ENCODE results near the gene P4HB.

P4HB gene

DNA sequence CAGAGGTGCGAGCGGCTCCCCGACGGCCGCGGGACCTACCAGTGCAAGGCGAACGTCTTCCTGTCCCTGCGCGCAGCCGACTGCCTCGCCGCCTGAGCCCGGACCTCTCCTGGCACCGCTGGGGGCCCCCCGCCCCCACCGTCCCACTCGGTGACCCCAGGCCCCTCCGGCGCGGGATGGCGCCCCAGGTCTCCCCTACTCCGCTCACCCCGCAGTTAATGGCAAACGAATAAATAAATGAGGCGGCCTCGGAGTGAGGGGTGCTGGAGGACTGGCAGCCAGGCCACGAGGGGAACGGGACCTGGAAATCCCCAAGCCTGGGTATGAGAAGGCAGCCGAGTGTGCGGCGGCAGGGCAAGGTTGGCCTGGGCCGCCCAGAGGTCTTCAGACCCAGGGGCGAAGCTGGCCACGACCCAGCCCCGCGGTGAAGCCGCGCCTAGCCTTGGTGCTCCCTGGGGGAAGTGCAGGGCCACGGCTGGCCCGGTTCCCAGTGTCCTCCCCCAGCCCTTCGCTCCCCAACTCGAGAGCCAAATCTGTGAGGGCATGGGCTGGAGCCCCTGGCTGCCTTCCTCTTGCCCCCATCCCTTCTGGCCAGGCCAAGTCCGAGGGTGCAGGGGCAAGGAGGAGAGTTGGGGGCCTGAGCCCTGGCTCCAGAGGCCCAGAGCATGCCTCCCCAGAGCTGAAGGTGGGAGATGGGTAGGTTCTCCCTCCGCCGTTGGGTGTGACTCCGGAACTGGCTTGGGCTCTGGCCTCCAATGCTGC is 42.5 kb upstream of the P4HB start:
- Histone ChIP-seq H3K4me3 (ENCODE audit: low read length) (peak overlapping the region; percentile 30), H3K9ac (ENCODE audit: low read length) (no peak overlapping the region), H3K27me3 (ENCODE audit: control insufficient read depth, insufficient read depth, low read length) (peaks cover 25% of the 10 kb centered on the region), H3K27ac (ENCODE audit: low read length) (no peak overlapping the region), H3K4me1 (ENCODE audit: control insufficient read depth, low read depth, low read length) (no peaks in the 10 kb centered on the region), H3K9me3 (ENCODE audit: control insufficient read depth, low read depth, low read length) (no peaks in the 10 kb centered on the region), H3K36me3 (ENCODE audit: control insufficient read depth, low read depth, low read length) (peaks cover 15% of the 10 kb centered on the region)

DNA sequence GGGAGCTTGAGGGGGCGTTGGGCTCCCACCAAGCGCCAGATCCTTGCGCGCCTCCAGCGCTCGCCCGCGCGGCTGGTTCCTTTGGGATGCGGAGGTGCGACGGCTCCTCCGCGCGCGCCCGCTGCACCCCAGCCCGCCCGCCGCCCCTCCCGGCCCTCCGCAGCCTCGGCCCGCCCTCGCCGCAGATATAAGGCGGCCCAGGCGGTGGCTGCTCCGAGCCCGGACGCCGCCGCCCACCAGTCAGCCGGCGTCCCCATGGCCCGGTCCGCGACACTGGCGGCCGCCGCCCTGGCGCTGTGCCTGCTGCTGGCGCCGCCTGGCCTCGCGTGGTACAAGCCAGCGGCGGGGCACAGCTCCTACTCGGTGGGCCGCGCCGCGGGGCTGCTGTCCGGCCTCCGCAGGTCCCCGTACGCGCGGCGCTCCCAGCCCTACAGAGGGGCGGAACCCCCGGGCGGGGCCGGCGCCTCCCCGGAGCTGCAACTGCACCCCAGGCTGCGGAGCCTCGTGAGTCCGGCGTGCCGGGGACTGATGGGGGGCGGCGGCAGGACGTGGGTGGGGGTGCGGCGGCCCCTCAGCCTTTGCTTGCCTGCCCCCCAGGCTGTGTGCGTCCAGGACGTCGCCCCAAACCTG is 41.8 kb upstream of the P4HB start, which contains the start of gene NPB:
NPB (plus strand) TSS at position 216 of the 630 bp plus-strand sequence; CDS start at position 256, 40 bp downstream.
- Histone ChIP-seq H3K4me3 (ENCODE audit: low read length) (peak within 1 kb of the TSS; percentile 30), H3K27me3 (ENCODE audit: control insufficient read depth, insufficient read depth, low read length) (peaks cover 25% of the 10 kb centered on the region), H3K9ac (ENCODE audit: low read length) (no peak within 1 kb of the TSS), H3K27ac (ENCODE audit: low read length) (no peak within 1 kb of the TSS), H3K36me3 (ENCODE audit: control insufficient read depth, low read depth, low read length) (peaks cover 20% of the 10 kb centered on the region), H3K4me1 (ENCODE audit: control insufficient read depth, low read depth, low read length) (no peaks in the 10 kb centered on the region), H3K9me3 (ENCODE audit: control insufficient read depth, low read depth, low read length) (no peaks in the 10 kb centered on the region)

DNA sequence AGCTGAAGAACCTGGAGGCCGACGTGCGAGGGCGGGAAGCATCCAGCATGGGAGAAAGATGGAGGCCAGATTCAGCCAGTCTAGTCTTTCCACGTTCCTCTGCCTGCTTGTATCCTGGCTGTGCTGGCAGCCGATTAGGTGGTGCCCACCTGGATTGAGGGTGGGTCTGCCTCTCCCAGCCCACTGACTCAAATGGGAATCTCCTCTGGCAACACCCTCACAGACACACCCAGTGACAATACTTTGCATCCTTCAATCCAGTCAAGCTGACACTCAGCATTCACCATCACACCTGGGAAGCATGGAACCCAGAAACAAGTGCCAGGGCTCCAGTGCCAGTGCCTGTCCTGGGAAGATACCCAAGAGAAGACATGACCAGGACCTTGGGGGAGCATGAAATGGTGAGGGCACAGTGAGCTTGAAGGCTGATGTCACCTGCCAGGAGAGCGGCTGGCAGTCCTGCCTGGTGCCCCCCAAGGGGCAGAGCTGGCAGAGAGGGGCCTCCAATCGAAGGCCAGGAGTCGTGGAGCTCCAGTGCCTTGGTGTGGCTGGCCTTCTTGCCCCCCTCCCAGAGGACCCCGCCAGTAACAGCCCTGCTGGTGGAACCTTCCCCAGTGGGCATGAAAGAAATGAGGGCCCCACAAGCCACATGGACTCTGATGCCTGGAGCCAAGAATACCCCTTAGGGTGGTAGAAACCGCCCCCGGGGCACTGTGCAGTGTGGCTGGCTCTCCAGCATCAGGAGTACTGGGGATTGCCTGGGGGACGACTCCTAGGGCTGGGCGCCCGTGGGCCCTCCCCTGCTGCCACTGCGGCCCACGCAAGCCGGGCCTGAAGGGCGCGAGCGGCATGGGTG is 41.1 kb upstream of the P4HB start:
- no peak overlapping the region for H3K9ac ChIP-seq (ENCODE audit: low read length)
- H3K4me3 ChIP-seq (ENCODE audit: low read length) = peak overlapping the region; percentile 1
- H3K27me3 ChIP-seq (ENCODE audit: control insufficient read depth, insufficient read depth, low read length) = peaks cover 25% of the 10 kb centered on the region
- no peaks in the 10 kb centered on the region for H3K9me3 ChIP-seq (ENCODE audit: control insufficient read depth, low read depth, low read length)
- H3K4me1 ChIP-seq (ENCODE audit: control insufficient read depth, low read depth, low read length) = no peaks in the 10 kb centered on the region
- no peak overlapping the region for H3K27ac ChIP-seq (ENCODE audit: low read length)
- peaks cover 23% of the 10 kb centered on the region for H3K36me3 ChIP-seq (ENCODE audit: control insufficient read depth, low read depth, low read length)

DNA sequence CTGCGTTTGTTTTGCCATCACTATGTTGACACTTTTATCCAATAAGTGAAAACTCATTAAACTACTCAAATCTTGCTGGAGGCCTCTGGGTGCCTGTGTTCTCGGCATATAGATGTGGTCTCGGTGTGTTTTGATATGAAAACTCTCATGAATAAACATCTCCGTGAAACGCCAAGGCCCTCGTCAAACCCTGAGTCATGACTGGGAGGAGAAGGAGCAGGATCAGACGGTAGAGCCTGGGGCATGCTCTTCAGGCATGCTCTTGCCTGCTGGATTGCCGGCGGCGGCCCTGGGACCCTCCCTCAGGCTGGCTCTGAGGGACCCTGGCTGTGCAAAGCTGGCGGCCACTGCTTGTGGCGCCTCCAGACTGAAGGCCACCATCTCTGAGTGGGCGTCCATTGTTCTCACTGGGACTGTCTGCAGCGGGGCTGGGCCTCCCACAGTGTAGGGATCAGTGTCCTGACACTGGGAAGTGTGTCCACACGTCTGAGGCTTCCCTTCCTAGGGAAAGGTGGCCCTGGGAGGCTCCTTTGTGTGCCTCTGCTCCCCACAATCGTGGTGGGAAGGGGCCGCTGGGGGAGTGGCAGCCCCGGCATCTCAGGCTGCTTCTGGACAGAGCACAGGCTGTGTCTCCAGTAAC is 40.0 kb upstream of the P4HB start:
- Histone ChIP-seq H3K36me3 (ENCODE audit: control insufficient read depth, low read depth, low read length) (peaks cover 24% of the 10 kb centered on the region), H3K4me1 (ENCODE audit: control insufficient read depth, low read depth, low read length) (no peaks in the 10 kb centered on the region), H3K27me3 (ENCODE audit: control insufficient read depth, insufficient read depth, low read length) (peaks cover 25% of the 10 kb centered on the region), H3K4me3 (ENCODE audit: low read length) (no peak overlapping the region), H3K9ac (ENCODE audit: low read length) (no peak overlapping the region), H3K27ac (ENCODE audit: low read length) (no peak overlapping the region), H3K9me3 (ENCODE audit: control insufficient read depth, low read depth, low read length) (no peaks in the 10 kb centered on the region)

DNA sequence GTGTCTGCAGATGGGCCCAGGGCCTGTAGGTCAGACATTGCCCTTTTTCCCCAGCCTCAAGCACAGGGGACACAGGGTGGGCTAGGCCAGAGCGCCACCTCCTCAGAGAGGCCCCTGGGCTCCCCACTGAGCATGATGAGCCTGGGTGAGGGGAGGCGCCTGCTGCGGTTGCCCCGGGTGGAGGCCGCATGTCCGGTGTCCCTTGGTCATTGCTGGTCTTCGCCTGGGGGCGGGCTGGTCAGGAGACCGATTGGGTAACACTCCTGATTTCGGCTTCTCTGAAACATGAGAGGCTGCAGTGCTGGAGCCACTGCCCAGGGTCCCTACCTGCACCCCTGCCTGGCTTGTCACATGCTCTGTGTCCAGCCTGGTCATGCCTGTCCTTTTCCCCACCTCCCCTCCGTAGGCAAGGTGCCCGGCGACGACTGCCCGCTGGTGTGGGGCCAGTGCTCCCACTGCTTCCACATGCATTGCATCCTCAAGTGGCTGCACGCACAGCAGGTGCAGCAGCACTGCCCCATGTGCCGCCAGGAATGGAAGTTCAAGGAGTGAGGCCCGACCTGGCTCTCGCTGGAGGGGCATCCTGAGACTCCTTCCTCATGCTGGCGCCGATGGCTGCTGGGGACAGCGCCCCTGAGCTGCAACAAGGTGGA is 39.3 kb upstream of the P4HB start:
- Histone ChIP-seq H3K36me3 (ENCODE audit: control insufficient read depth, low read depth, low read length) (peaks cover 27% of the 10 kb centered on the region), H3K27ac (ENCODE audit: low read length) (no peak overlapping the region), H3K9me3 (ENCODE audit: control insufficient read depth, low read depth, low read length) (no peaks in the 10 kb centered on the region), H3K9ac (ENCODE audit: low read length) (no peak overlapping the region), H3K4me1 (ENCODE audit: control insufficient read depth, low read depth, low read length) (no peaks in the 10 kb centered on the region), H3K27me3 (ENCODE audit: control insufficient read depth, insufficient read depth, low read length) (peaks cover 25% of the 10 kb centered on the region), H3K4me3 (ENCODE audit: low read length) (no peak overlapping the region)

DNA sequence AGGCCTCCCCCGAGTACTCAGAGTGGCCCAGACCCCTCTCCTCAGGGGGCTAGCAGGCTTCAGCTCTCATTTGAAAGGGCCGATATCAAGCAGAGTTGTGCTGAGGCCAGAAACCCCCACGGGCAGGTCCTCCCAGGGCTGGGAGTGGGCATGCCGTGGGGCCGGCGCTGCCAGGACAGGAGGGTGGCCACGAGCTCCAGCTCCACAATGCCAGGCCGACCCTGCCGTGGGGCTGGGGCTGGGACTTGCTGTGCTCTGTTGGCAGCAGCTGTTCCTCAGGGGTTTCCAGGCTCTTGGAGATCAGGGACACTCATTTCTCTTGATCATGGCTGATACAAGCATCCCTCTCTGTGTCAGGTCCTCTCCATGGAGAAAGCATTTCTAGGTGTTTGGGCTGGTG is 38.5 kb upstream of the P4HB start:
- H3K4me3 ChIP-seq (ENCODE audit: low read length) = no peak overlapping the region
- no peak overlapping the region for H3K27ac ChIP-seq (ENCODE audit: low read length)
- peaks cover 27% of the 10 kb centered on the region for H3K36me3 ChIP-seq (ENCODE audit: control insufficient read depth, low read depth, low read length)
- peaks cover 25% of the 10 kb centered on the region for H3K27me3 ChIP-seq (ENCODE audit: control insufficient read depth, insufficient read depth, low read length)
- no peaks in the 10 kb centered on the region for H3K4me1 ChIP-seq (ENCODE audit: control insufficient read depth, low read depth, low read length)
- H3K9ac ChIP-seq (ENCODE audit: low read length) = no peak overlapping the region
- no peaks in the 10 kb centered on the region for H3K9me3 ChIP-seq (ENCODE audit: control insufficient read depth, low read depth, low read length)

DNA sequence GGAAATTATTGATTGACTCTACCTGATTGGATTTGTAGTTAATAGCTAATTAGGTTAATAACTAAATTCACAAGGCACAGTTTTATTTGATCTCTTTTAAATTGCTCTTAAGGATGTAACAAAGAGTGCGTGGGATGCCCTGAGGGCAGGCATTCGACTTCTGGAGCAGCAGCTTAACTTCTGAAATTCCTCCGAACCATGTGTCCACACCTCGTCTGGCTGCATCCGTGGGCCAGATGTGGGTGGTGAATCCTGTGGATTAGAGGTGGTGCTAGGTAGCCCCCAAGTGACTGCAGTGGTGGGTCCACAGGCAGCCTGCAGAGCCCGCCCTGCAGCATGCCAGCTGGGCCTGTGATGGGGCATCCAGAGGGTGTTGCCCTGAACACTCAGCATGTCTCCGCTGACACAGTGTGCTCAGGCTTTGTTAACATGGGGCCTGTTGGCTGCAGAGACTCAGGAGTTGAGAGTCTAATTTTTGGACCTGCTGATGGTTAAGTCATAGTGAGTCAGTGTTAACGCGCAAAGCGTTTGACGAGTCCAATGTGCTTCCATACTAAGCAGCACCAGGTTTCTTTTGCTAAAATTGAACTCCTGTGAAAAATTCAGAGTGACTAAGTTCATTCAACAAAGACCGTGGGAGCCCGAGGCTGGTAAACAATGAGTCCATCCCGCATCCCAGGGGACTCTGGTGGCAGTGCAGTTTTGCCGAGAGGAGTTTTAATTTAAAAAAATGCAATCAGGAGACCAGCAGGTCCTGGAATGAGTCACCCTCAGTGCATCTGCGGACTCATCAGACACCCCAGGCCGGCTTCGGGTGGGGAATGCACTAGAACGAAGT is 37.9 kb upstream of the P4HB start:
- Histone ChIP-seq H3K27me3 (ENCODE audit: control insufficient read depth, insufficient read depth, low read length) (peaks cover 25% of the 10 kb centered on the region), H3K9ac (ENCODE audit: low read length) (no peak overlapping the region), H3K27ac (ENCODE audit: low read length) (no peak overlapping the region), H3K9me3 (ENCODE audit: control insufficient read depth, low read depth, low read length) (no peaks in the 10 kb centered on the region), H3K36me3 (ENCODE audit: control insufficient read depth, low read depth, low read length) (peaks cover 27% of the 10 kb centered on the region), H3K4me3 (ENCODE audit: low read length) (no peak overlapping the region), H3K4me1 (ENCODE audit: control insufficient read depth, low read depth, low read length) (no peaks in the 10 kb centered on the region)

DNA sequence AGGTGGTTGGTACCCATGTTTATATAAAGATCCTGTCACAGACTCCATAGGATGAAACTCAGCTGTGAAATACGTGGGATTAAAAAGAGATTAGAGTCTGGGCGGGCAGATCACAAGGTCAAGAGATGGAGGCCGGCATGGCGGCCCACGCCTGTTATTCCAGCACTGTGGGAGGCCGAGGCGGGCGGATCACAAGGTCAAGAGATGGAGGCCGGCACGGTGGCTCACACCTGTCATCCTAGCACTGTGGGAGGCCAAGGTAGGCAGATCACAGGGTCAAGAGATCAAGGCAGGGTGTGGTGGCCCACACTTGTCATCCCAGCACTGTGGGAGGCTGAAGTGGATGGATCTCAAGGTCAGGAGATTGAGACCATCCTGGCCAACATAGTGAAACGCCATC is 35.1 kb upstream of the P4HB start:
- Histone ChIP-seq H3K36me3 (ENCODE audit: control insufficient read depth, low read depth, low read length) (peaks cover 27% of the 10 kb centered on the region), H3K9me3 (ENCODE audit: control insufficient read depth, low read depth, low read length) (no peaks in the 10 kb centered on the region), H3K27ac (ENCODE audit: low read length) (no peak overlapping the region)

DNA sequence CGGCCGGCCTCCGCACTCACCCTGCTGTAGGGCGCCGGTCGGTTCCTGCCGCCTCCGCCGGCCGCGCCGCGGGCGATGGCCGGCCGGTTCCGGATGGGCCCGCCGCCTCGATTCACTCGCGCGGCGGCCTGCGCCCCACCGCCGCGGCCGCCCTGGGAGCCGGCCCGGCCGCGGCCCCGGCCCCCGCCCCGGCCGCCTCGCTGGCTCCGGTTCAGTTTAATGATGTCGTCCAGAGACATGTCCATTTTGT is 30.9 kb upstream of the P4HB start:
- peak overlapping the region; percentile 93 for H3K9ac ChIP-seq (ENCODE audit: low read length)
- no peaks in the 10 kb centered on the region for H3K27me3 ChIP-seq (ENCODE audit: control insufficient read depth, insufficient read depth, low read length)
- peaks cover 4% of the 10 kb centered on the region for H3K4me1 ChIP-seq (ENCODE audit: control insufficient read depth, low read depth, low read length)
- peak overlapping the region; percentile 92 for H3K4me3 ChIP-seq (ENCODE audit: low read length)
- no peaks in the 10 kb centered on the region for H3K9me3 ChIP-seq (ENCODE audit: control insufficient read depth, low read depth, low read length)
- H3K36me3 ChIP-seq (ENCODE audit: control insufficient read depth, low read depth, low read length) = peaks cover 44% of the 10 kb centered on the region
- H3K27ac ChIP-seq (ENCODE audit: low read length) = no peak overlapping the region

More for the DNA sequence above, 35.1 kb upstream of the P4HB start:
- H3K27me3 ChIP-seq (ENCODE audit: control insufficient read depth, insufficient read depth, low read length) = no peaks in the 10 kb centered on the region
- H3K4me1 ChIP-seq (ENCODE audit: control insufficient read depth, low read depth, low read length) = peaks cover under 1% of the 10 kb centered on the region
- H3K4me3 ChIP-seq (ENCODE audit: low read length) = no peak overlapping the region
- no peak overlapping the region for H3K9ac ChIP-seq (ENCODE audit: low read length)

DNA sequence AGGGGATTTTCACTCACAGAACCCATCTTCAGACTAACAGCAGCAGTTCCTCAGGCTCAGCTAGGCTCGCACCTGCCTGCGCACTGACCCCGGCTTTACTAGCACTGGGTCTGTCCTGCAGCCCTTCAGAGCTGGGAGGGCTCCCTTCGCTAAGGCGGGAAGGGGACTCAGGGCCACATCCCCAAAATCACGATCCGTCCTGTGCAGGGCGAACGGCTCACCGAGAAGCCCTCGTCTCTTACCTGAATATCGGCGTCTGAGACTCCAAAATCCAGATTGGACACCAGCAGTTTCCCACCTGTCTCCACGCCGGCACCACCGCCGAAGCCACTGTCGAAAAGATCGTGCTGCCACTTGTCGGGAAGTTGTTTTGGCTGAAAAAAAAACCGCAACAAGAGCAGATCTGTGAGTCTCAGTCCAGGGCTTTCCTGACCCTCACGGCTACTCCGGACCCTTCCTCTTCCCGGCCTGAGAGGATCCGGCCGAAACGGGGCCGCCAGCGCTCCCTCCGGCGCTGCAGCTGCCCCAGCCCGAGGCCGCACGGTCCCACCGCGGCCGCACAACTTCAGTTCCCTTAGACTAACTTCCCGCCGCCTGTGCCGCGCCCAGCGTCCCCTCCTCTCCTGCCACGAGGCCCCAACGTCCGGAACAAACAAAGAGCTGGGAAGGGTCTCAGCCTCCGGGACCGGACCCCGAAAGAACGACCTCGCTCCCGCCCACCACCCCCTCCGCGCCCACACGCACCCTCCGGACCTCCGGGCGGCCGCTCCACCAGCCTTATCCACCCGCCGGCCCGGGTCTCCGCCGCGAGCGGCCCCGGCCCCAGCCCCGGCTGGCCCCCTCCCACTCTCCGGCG is 30.3 kb upstream of the P4HB start:
- peak overlapping the region; percentile 92 for H3K4me3 ChIP-seq (ENCODE audit: low read length)
- no peak overlapping the region for H3K27ac ChIP-seq (ENCODE audit: low read length)
- no peaks in the 10 kb centered on the region for H3K9me3 ChIP-seq (ENCODE audit: control insufficient read depth, low read depth, low read length)
- H3K9ac ChIP-seq (ENCODE audit: low read length) = peak overlapping the region; percentile 93
- H3K36me3 ChIP-seq (ENCODE audit: control insufficient read depth, low read depth, low read length) = peaks cover 50% of the 10 kb centered on the region
- peaks cover 4% of the 10 kb centered on the region for H3K4me1 ChIP-seq (ENCODE audit: control insufficient read depth, low read depth, low read length)
- no peaks in the 10 kb centered on the region for H3K27me3 ChIP-seq (ENCODE audit: control insufficient read depth, insufficient read depth, low read length)

All from iPS-18a (cell line).